ENCODE measurements around the gene IRF2BP2. TPM values are rescaled to one million over a fixed set of nuclear protein-coding genes. Genes with fewer than 3 reads are reported as not detected.

Gene IRF2BP2
- total and polyA plus RNA-seq, 7 experiments from 2014 or later, result 28.7 to 413 (median 159) TPM

DNA sequence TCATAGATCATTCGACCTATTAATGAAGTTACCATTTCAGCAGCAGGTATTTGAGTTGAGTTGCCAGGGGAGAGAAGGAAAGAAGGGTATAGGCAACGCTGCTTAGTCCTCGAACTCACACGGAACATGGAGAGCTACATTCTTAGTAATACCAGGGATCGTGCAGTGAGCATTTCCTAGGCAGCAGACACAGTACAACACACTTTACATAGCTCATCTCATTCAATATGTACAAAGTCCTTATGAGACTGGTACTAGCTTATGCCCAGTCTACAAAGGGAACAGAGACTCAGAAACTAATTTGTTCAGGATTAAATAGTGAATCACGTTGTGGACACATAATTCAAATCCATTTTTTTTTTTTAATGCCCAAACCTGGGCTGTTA lies 25.6 kb downstream of the IRF2BP2 start:
- no peak overlapping the region for H3K4me3 Mint-ChIP-seq
- no peak overlapping the region for H3K4me3 ChIP-seq (ENCODE audit: low read length)
- CTCF ChIA-PET, result interaction anchor here (0.6 to 0.7 kb wide), 2 partner anchors 36 to 106 kb away, joined by 3 read pairs; no protein-coding TSS in a partner anchor
- H3K4me1 Mint-ChIP-seq, result peaks cover 0 to 28% (median 0%) of the 10 kb centered on the region in 7 donors
- ATAC-seq (no peak), DNase-seq (no peak)
- no peaks in the 10 kb centered on the region for H3K9me3 Mint-ChIP-seq
- H3K36me3 ChIP-seq (ENCODE audit: control insufficient read depth in 2 of 3, insufficient read depth in 3 of 3, low read length in 3 of 3), result no peaks in the 10 kb centered on the region
- POLR2A ChIA-PET, result interaction anchor here (0.9 kb wide), 1 partner anchor 21 kb away, joined by 4 read pairs; no protein-coding TSS in a partner anchor
- H3K27me3 Mint-ChIP-seq, result peaks cover 0 to 10% (median 3%) of the 10 kb centered on the region in 5 donors
- H3K9me3 ChIP-seq (ENCODE audit: control insufficient read depth in 2 of 3, low read length in 3 of 3), result no peaks in the 10 kb centered on the region
- H3K27ac ChIP-seq (ENCODE audit: low read depth, low read length), result no peak overlapping the region
- no peaks in the 10 kb centered on the region for H3K4me1 ChIP-seq (ENCODE audit: control insufficient read depth in 2 of 2, insufficient read depth in 2 of 2, low read length in 2 of 2)
- peak overlapping the region in 1 of 9 donors; percentile 72 for H3K27ac Mint-ChIP-seq
- intact Hi-C loops (cut with micrococcal nuclease), result no loop called here
- no peaks in the 10 kb centered on the region for H3K27me3 ChIP-seq (ENCODE audit: control insufficient read depth in 2 of 2, insufficient read depth in 2 of 2, low read length in 2 of 2)
- H3K36me3 Mint-ChIP-seq, result peaks cover 0 to 7% (median 0%) of the 10 kb centered on the region in 5 donors

DNA sequence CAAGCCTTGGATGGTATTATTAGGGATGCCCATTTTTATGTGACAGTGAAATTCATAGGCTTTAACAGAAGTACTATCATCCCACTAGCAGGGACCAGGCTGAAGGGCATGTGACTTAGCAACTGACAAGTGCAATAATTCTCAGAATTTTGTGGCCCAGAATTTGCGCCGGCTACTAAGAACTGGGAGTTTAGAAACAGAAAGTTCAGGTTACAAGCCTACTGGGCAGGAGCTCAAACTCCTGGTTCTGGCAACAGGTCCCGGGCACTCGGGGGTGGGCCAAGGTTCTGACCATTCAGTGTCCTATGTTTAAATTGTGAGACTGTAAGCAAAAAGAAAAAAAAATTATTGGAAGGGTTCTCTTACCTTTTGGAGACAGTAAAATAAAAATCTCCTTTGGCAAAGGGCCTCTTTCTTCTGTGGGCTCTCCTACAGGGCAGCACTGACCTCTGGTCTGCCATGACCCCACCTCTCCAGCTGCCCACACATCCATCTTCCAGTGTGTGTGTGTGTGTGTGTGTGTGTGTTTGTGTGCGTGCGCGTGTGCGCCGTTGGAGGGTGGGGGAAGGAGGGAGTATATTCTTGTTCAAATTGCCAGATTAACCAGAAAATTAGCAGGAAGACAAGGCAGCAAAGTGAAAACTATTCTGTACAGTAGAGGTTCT lies 26.1 kb downstream of the IRF2BP2 start:
- Histone ChIP-seq H3K27ac (ENCODE audit: low read depth, low read length) (no peak overlapping the region), H3K4me1 (ENCODE audit: control insufficient read depth in 2 of 2, insufficient read depth in 2 of 2, low read length in 2 of 2) (no peaks in the 10 kb centered on the region), H3K9me3 (ENCODE audit: control insufficient read depth in 2 of 3, low read length in 3 of 3) (no peaks in the 10 kb centered on the region), H3K4me3 (ENCODE audit: low read length) (no peak overlapping the region), H3K27me3 (ENCODE audit: control insufficient read depth in 2 of 2, insufficient read depth in 2 of 2, low read length in 2 of 2) (no peaks in the 10 kb centered on the region), H3K36me3 (ENCODE audit: control insufficient read depth in 2 of 3, insufficient read depth in 3 of 3, low read length in 3 of 3) (no peaks in the 10 kb centered on the region)
- Mint-ChIP-seq H3K27ac (peak overlapping the region in 1 of 9 donors; percentile 75), H3K4me1 (peaks cover 0 to 26% (median 0%) of the 10 kb centered on the region in 7 donors), H3K27me3 (peaks cover 0 to 10% (median 3%) of the 10 kb centered on the region in 5 donors), H3K36me3 (peaks cover 0 to 7% (median 0%) of the 10 kb centered on the region in 5 donors), H3K4me3 (peak overlapping the region in 1 of 10 donors; percentile 56), H3K9me3 (no peaks in the 10 kb centered on the region)
- ChIA-PET CTCF (interaction anchor here (0.7 to 1.2 kb wide), 2 partner anchors 14 to 36 kb away, joined by 3 to 4 read pairs; no protein-coding TSS in a partner anchor), POLR2A (interaction anchor here (0.7 kb wide), 1 partner anchor 373 kb away, joined by 3 read pairs; no protein-coding TSS in a partner anchor)
- ATAC-seq (no peak), DNase-seq (no peak)
- intact Hi-C loops (cut with micrococcal nuclease), result no loop called here

DNA sequence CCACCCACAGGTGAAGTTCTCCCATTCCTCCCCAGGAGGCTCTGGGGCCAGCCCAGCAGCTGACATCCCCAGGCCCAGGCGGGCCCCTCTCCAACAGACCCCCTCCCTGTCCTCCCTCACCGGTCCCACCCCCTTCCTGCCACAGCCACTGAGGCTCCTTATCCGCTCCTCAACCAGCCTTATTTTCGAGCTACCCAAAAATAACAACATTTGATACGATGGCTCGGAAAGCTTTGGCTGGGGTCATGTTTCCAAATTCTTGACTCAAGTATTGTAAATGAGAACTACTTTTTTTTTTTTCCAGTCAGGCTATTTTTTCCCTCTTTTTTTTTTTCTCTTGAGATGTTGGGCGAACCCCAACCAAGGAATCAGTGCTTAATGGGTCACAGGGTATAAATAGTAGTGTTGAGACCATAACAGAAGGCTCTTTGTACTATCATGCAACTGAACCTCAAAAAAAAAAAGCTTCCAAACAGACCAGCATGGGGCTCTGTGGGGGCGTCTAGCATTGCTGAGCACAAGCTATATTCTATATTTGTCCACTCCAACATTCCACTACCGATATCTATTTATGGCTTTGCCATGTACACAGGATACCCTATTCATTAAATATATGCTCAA lies 27.2 kb downstream of the IRF2BP2 start:
- no peaks in the 10 kb centered on the region for H3K27me3 ChIP-seq (ENCODE audit: control insufficient read depth in 2 of 2, insufficient read depth in 2 of 2, low read length in 2 of 2)
- ChIA-PET CTCF (interaction anchor here (1.2 kb wide), 1 partner anchor 15 kb away, joined by 4 read pairs; no protein-coding TSS in a partner anchor), POLR2A (no interaction called here)
- DNase-seq (no peak), ATAC-seq (no peak)
- peaks cover 0 to 7% (median 0%) of the 10 kb centered on the region in 5 donors for H3K36me3 Mint-ChIP-seq
- H3K9me3 Mint-ChIP-seq, result no peaks in the 10 kb centered on the region
- no peaks in the 10 kb centered on the region for H3K9me3 ChIP-seq (ENCODE audit: control insufficient read depth in 2 of 3, low read length in 3 of 3)
- peaks cover 0 to 26% (median 0%) of the 10 kb centered on the region in 7 donors for H3K4me1 Mint-ChIP-seq
- H3K27me3 Mint-ChIP-seq, result peaks cover 0 to 9% (median 2%) of the 10 kb centered on the region in 5 donors
- H3K4me3 Mint-ChIP-seq, result no peak overlapping the region
- no peak overlapping the region for H3K4me3 ChIP-seq (ENCODE audit: low read length)
- no peak overlapping the region for H3K27ac ChIP-seq (ENCODE audit: low read depth, low read length)
- no peaks in the 10 kb centered on the region for H3K4me1 ChIP-seq (ENCODE audit: control insufficient read depth in 2 of 2, insufficient read depth in 2 of 2, low read length in 2 of 2)
- no peak overlapping the region for H3K27ac Mint-ChIP-seq
- no peaks in the 10 kb centered on the region for H3K36me3 ChIP-seq (ENCODE audit: control insufficient read depth in 2 of 3, insufficient read depth in 3 of 3, low read length in 3 of 3)
- intact Hi-C loops (cut with micrococcal nuclease), result no loop called here

DNA sequence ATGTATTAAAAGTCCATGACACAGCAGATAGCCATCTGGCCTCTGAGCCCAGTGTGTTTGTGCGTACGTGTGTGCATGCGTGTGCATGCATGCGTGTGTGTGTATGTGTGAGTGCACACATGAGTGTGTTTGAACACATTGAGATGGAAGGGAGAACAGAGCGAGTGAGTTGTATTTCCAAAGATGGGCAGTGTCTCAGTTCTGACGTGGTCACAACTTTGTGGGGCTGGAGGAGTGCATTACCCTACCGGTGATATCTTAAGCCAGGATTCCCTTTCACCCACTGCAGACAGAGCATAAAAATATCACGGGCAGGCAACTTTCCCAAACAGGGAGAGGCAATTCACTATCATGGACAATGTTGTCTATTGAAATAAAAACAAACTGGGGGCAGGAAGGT lies 27.8 kb downstream of the IRF2BP2 start:
- Histone ChIP-seq H3K4me3 (ENCODE audit: low read length) (no peak overlapping the region), H3K27ac (ENCODE audit: low read depth, low read length) (no peak overlapping the region), H3K9me3 (ENCODE audit: control insufficient read depth in 2 of 3, low read length in 3 of 3) (no peaks in the 10 kb centered on the region), H3K27me3 (ENCODE audit: control insufficient read depth in 2 of 2, insufficient read depth in 2 of 2, low read length in 2 of 2) (no peaks in the 10 kb centered on the region), H3K36me3 (ENCODE audit: control insufficient read depth in 2 of 3, insufficient read depth in 3 of 3, low read length in 3 of 3) (no peaks in the 10 kb centered on the region), H3K4me1 (ENCODE audit: control insufficient read depth in 2 of 2, insufficient read depth in 2 of 2, low read length in 2 of 2) (no peaks in the 10 kb centered on the region)
- DNase-seq, result no peak
- Mint-ChIP-seq H3K27me3 (peaks cover 0 to 6% (median 0%) of the 10 kb centered on the region in 5 donors), H3K36me3 (peaks cover 0 to 7% (median 0%) of the 10 kb centered on the region in 5 donors), H3K4me3 (no peak overlapping the region), H3K4me1 (peaks cover 0 to 26% (median 0%) of the 10 kb centered on the region in 7 donors), H3K27ac (no peak overlapping the region), H3K9me3 (no peaks in the 10 kb centered on the region)
- POLR2A ChIA-PET, result no interaction called here
- ATAC-seq, result no peak
- CTCF ChIA-PET, result no interaction called here
- intact Hi-C loops (cut with micrococcal nuclease), result no loop called here

DNA sequence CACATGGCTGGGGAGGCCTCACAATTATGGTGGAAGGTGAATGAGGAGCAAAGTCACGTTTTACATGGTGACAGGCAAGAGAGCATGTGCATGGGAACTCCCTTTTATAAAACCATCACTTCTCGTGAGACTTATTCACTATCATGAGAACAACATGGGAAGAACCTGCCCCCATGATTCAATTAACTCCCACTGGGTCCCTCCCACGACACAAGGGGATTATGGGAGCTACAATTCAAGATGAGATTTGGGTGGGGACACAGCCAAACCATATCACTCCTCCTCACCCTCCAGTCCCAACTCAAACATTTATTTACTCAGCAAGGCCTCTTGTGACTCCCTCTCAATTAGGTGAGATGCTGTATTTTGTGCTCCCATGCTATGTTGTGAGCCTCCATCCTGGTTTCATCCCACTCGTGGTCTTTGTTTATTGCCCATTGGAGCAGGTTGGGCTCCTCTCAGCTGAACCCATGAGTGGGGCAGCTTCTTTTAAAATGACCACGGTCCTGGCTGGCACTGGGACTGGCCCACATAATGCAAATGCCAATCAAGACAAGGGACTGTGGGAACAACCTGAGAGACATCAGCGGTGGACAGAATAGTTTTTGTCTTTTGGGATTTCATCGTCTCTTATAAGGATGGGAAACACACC lies 28.8 kb downstream of the IRF2BP2 start:
- no peaks in the 10 kb centered on the region for H3K36me3 ChIP-seq (ENCODE audit: control insufficient read depth in 2 of 3, insufficient read depth in 3 of 3, low read length in 3 of 3)
- ChIA-PET POLR2A (no interaction called here), CTCF (no interaction called here)
- Mint-ChIP-seq H3K9me3 (no peaks in the 10 kb centered on the region), H3K36me3 (peaks cover 0 to 7% (median 0%) of the 10 kb centered on the region in 5 donors), H3K4me3 (no peak overlapping the region), H3K27ac (no peak overlapping the region), H3K4me1 (peaks cover 0 to 26% (median 0%) of the 10 kb centered on the region in 7 donors), H3K27me3 (peaks cover 0 to 6% (median 0%) of the 10 kb centered on the region in 5 donors)
- H3K27me3 ChIP-seq (ENCODE audit: control insufficient read depth in 2 of 2, insufficient read depth in 2 of 2, low read length in 2 of 2), result no peaks in the 10 kb centered on the region
- intact Hi-C loops (cut with micrococcal nuclease), result no loop called here
- H3K4me3 ChIP-seq (ENCODE audit: low read length), result no peak overlapping the region
- no peak for ATAC-seq
- H3K27ac ChIP-seq (ENCODE audit: low read depth, low read length), result no peak overlapping the region
- H3K4me1 ChIP-seq (ENCODE audit: control insufficient read depth in 2 of 2, insufficient read depth in 2 of 2, low read length in 2 of 2), result no peaks in the 10 kb centered on the region
- no peaks in the 10 kb centered on the region for H3K9me3 ChIP-seq (ENCODE audit: control insufficient read depth in 2 of 3, low read length in 3 of 3)
- no peak for DNase-seq

DNA sequence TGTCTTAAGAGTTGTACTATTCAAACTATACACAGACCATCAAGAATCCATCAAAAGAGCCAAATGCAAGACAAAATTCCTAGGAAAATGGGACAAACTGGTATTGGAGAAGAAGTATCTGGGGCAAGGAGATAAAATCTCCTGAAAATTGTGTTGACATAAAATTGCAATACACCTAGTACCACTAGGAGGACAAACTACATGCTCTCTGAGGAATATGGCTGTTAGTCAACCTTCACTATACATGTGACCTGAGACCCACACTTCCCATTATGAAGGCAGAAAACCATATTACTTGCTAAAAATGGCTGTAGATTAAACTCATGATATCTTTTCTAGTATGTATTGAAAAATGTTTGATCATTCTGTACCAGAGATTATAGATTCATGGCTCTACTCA lies 30.0 kb downstream of the IRF2BP2 start:
- ChIA-PET POLR2A (no interaction called here), CTCF (no interaction called here)
- no peaks in the 10 kb centered on the region for H3K9me3 Mint-ChIP-seq
- peaks cover 0 to 6% (median 0%) of the 10 kb centered on the region in 5 donors for H3K27me3 Mint-ChIP-seq
- peak; percentile 79 for ATAC-seq
- H3K27me3 ChIP-seq (ENCODE audit: control insufficient read depth in 2 of 2, insufficient read depth in 2 of 2, low read length in 2 of 2), result no peaks in the 10 kb centered on the region
- no peaks in the 10 kb centered on the region for H3K9me3 ChIP-seq (ENCODE audit: control insufficient read depth in 2 of 3, low read length in 3 of 3)
- peaks cover 0 to 7% (median 0%) of the 10 kb centered on the region in 5 donors for H3K36me3 Mint-ChIP-seq
- no peak overlapping the region for H3K4me3 Mint-ChIP-seq
- H3K4me3 ChIP-seq (ENCODE audit: low read length), result no peak overlapping the region
- H3K4me1 Mint-ChIP-seq, result peaks cover 0 to 21% (median 0%) of the 10 kb centered on the region in 7 donors
- DNase-seq, result peak in 2 of 9 donors; percentile 18 to 20
- H3K27ac Mint-ChIP-seq, result no peak overlapping the region
- H3K36me3 ChIP-seq (ENCODE audit: control insufficient read depth in 2 of 3, insufficient read depth in 3 of 3, low read length in 3 of 3), result no peaks in the 10 kb centered on the region
- no peaks in the 10 kb centered on the region for H3K4me1 ChIP-seq (ENCODE audit: control insufficient read depth in 2 of 2, insufficient read depth in 2 of 2, low read length in 2 of 2)
- intact Hi-C loops (cut with micrococcal nuclease), result no loop called here
- no peak overlapping the region for H3K27ac ChIP-seq (ENCODE audit: low read depth, low read length)

Measured in naive thymus-derived CD4-positive, alpha-beta T cell (primary cell).